Body of pancreas (tissue), 4 donors: ENCODE results near the gene IGFBP6. TPM values are rescaled to one million over a fixed set of nuclear protein-coding genes. Genes with fewer than 3 reads are reported as not detected.

Experiments used
- ATAC-seq: fragments of 150-250 bp; one replicate; pipeline ENCODE4 v1.9.1; 2016
- DNase-seq, 4 donors: peaks; one replicate each; pipeline ENCODE4 v3.0.0-alpha.2; 2019
- H3K27ac ChIP-seq, 4 donors: fragments of 200-600 bp; sonication (generic); 1 replicate in 3 of 4; 2 replicates in 1 of 4; pipeline versions ENCODE4 v1.5.1 to v1.6.1; 2016 to 2019; ENCODE audit warnings: mild to moderate bottlenecking in 1 of 4, mixed read lengths in 1 of 4, moderate library complexity in 1 of 4
- H3K27me3 ChIP-seq, 2 donors: fragments of 200-600 bp; sonication (generic); one replicate each; pipeline ENCODE4 v1.6.0; 2016; ENCODE audit warnings: mild to moderate bottlenecking in 1 of 2
- H3K36me3 ChIP-seq, 2 donors: fragments of 200-600 bp; sonication (generic); replicated peaks in 1 of 2; 2 replicates each; pipeline ENCODE4 v1.5.1; 2016; ENCODE audit warnings: low read depth in 2 of 2; ENCODE audit not compliant: insufficient read depth in 1 of 2
- H3K4me1 ChIP-seq: fragments of 200-600 bp; sonication (generic); one replicate; pipeline ENCODE4 v1.6.0; 2016
- H3K4me3 ChIP-seq, 2 donors: fragments of 200-600 bp; sonication (generic); 1 replicate in 1 of 2; 2 replicates in 1 of 2; pipeline ENCODE4 v1.5.1; 2016 to 2019
- H3K9me3 ChIP-seq, 3 donors: fragments of 200-600 bp; sonication (generic); 1 replicate in 2 of 3; 2 replicates in 1 of 3; pipeline ENCODE4 v1.5.1; 2016
- POLR2A ChIP-seq, 3 donors: fragments of 450-650 bp; IDR thresholded peaks; one replicate each; pipeline ENCODE4 v1.6.1; 2016; ENCODE audit warnings: antibody characterized with exemption in 3 of 3, mild to moderate bottlenecking in 2 of 3
- WGBS, 2 donors: methylation state at CpG; one replicate each; pipeline ENCODE4 v1.1.5; 2017; 5-methylcytosine and 5-hydroxymethylcytosine counted together
- intact Hi-C: fragments of 100-400 bp; cut with DNase I; formaldehyde crosslinking; loops from one replicate; pipeline ENCODE4 v1.15.1; 2023
- total RNA-seq, 2 donors: library from RNA; depleted of rRNA; stranded (reverse); fragments of >200 nt; gene quantifications; one replicate each; pipeline ENCODE4 v1.1.0, GENCODE V29; 2016
- TF ChIP-seq, protein P1 (sequence below), 7 experiments: fragments of 450-650 bp in 4 of 7; fragments of 200-600 bp in 3 of 7; sonication (generic) in 3 of 7; IDR thresholded peaks; one replicate each; pipeline ENCODE4 v1.5.1; 2016 to 2019; ENCODE audit warnings: antibody characterized with exemption in 7 of 7

The IGFBP6 gene
- total RNA-seq, 2 donors from 2014 or later: 154 to 204 TPM

DNA sequence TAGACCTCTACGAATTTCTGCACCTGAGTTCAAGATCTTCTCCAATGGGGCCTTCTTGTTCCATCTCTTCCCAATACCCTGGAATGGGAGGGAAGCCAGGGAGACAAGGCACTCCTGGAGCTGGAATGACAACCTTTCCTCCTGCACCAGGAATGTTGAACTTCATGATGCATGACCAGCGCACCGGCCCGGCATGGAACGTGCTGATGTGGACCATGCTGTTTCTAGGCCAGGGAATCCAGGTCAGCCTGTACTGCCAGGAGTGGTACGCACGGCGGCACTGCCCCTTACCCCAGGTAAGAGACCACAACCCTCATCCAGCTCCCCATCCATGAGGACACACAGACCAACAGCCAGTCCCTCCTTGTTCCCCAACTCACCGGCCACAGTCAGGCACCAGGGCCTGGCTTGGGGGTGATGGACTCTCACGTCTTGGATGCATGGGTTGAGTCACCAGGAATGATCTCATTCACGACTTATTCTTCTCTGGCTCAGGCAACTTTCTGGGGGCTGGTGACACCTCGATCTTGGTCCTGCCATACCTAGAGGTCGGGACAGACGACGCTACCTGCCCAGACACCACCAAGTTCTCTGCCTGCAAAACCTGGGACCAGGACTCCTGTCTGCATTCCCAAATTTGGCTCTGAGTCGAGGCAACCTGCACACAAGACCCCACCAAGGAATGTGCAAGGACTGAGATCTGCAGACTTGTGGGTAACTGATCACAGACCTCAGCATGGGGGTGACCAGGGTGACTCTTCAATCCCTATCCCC lies 26.3 kb downstream of the IGFBP6 start:
- WGBS, 2 donors: 83 to 88% methylated on average over 10 to 16 of the region's 16 CpGs
- Histone ChIP-seq H3K9me3 (no peaks in the 10 kb centered on the region), H3K36me3 (no peaks in the 10 kb centered on the region), H3K4me3 (no peak overlapping the region), H3K4me1 (no peaks in the 10 kb centered on the region), H3K27ac (no peak overlapping the region), H3K27me3 (no peaks in the 10 kb centered on the region)
- no peak for ATAC-seq
- intact Hi-C loops: no loop called here
- TF ChIP-seq, protein P1, sequence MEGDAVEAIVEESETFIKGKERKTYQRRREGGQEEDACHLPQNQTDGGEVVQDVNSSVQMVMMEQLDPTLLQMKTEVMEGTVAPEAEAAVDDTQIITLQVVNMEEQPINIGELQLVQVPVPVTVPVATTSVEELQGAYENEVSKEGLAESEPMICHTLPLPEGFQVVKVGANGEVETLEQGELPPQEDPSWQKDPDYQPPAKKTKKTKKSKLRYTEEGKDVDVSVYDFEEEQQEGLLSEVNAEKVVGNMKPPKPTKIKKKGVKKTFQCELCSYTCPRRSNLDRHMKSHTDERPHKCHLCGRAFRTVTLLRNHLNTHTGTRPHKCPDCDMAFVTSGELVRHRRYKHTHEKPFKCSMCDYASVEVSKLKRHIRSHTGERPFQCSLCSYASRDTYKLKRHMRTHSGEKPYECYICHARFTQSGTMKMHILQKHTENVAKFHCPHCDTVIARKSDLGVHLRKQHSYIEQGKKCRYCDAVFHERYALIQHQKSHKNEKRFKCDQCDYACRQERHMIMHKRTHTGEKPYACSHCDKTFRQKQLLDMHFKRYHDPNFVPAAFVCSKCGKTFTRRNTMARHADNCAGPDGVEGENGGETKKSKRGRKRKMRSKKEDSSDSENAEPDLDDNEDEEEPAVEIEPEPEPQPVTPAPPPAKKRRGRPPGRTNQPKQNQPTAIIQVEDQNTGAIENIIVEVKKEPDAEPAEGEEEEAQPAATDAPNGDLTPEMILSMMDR (IDR thresholded peaks at IDR 0.05): no peak
- TF ChIP-seq POLR2A (IDR thresholded peaks at IDR 0.05): no peak
- no peak for DNase-seq

DNA sequence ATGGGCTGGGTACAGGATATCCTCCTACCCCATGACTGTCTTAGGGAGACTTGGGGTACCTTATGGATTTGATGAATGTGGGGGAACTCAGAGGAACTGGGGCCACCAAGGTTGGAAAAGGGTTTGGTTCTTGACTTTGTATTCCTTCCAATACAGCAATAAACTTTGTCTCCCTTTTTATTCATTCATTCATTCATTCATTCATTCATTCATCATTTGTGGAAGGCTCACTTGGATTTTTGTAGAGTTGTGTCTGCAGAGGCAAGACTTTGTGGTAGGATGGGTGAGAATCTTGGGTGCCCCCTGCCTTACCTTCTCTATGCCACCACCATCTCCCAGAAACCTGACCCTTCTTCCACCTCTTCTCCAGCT lies 26.9 kb downstream of the IGFBP6 start:
- H3K36me3 ChIP-seq: no peaks in the 10 kb centered on the region
- H3K27ac ChIP-seq: no peak overlapping the region
- H3K4me3 ChIP-seq: no peak overlapping the region
- no peaks in the 10 kb centered on the region for H3K27me3 ChIP-seq
- ATAC-seq (no peak), DNase-seq (no peak)
- no peaks in the 10 kb centered on the region for H3K4me1 ChIP-seq
- TF ChIP-seq POLR2A (IDR thresholded peaks at IDR 0.05): no peak
- TF ChIP-seq, protein P1 (IDR thresholded peaks at IDR 0.05): no peak
- no peaks in the 10 kb centered on the region for H3K9me3 ChIP-seq
- intact Hi-C loops: no loop called here

DNA sequence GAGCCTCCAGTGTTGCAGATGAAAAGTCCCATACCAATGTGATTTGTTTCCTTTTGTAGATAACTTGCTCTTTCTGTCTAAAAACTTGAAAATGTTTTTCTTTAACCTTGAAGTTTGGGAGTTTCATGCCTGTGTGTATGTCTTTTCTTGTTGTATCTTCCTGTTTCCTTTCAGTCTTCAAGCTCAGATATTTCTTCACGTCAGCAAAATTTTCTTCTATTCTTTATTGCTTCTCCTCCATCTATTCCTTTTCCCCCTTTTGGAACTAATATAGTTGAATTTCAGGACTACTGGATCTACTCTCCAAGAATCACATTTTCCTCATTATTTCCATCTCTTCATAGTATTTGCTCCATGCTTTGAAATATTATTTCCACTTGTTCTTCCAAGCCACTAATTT lies 29.7 kb downstream of the IGFBP6 start:
- Histone ChIP-seq H3K9me3 (no peaks in the 10 kb centered on the region), H3K4me3 (no peak overlapping the region), H3K4me1 (no peaks in the 10 kb centered on the region), H3K27ac (no peak overlapping the region), H3K36me3 (no peaks in the 10 kb centered on the region), H3K27me3 (no peaks in the 10 kb centered on the region)
- no peak for ATAC-seq
- 61% methylated on average over 1 of the region's 1 CpG for WGBS, 2 donors
- DNase-seq: no peak
- no peak for TF ChIP-seq POLR2A (IDR thresholded peaks at IDR 0.05)
- TF ChIP-seq, protein P1 (IDR thresholded peaks at IDR 0.05): no peak
- intact Hi-C loops: no loop called here

DNA sequence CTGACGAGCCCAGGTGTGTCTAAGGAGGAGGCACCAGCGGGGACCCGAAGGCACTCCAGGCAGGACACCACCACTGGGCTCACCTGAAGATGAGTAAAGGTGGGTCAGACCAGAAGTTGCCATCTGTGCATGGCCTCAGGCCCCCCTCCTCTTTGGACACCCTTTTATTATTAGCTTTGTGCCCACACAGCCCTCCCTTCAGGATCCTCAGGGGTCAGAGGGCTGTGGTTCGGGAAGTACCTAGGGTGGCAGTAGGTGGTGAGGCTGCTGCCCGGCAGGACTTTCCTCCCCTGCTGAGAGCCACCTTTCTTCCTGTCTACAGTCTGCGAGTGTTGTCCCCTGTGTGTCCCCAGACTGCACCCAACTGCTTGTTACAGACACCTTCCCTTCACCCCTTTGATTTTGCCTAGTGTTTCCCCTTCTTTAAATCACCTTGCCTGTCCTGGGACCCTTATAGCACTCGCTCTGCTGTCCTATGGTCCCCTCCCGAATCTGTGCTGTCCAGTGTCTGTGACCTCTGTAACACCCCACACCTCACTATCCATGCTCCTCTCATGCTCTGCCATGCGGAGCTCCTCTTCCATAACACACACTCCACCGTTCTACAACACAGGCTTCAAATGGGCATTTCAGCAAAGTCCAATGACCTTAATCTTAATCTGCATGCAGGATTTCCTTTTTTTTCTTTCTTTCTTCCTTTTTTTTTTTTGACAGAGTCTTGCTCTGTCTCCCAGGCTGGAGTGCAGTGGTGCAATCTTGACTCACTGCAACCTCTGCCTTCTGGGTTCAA lies 31.5 kb downstream of the IGFBP6 start:
- Histone ChIP-seq H3K27ac (no peak overlapping the region), H3K27me3 (no peaks in the 10 kb centered on the region), H3K4me1 (no peaks in the 10 kb centered on the region), H3K4me3 (no peak overlapping the region), H3K9me3 (no peaks in the 10 kb centered on the region), H3K36me3 (no peaks in the 10 kb centered on the region)
- DNase-seq (no peak), ATAC-seq (no peak)
- intact Hi-C loops: no loop called here
- TF ChIP-seq, protein P1 (IDR thresholded peaks at IDR 0.05): no peak
- TF ChIP-seq POLR2A (IDR thresholded peaks at IDR 0.05): no peak
- 72 to 74% methylated on average over 8 to 10 of the region's 10 CpGs for WGBS, 2 donors
